HCT116 (cell line): ENCODE data around the gene MCM8. TPM values are rescaled to one million over a fixed set of nuclear protein-coding genes. Genes with fewer than 3 reads are reported as not detected.

ENCODE experiments used
- ATAC-seq: fragments of 200-7000 bp; cut with Tn5 transposase; 2 replicates; pipeline ENCODE4 v1.9.1; 2020; ENCODE audit warnings: mild to moderate bottlenecking, moderate library complexity
- BruUV-seq: library from RNA; stranded (reverse); fragments of 400-500 nt; replicated peaks from 2 replicates; lab custom pipeline; 2021; lab: Mats Ljungman, UMichigan
- CTCF ChIA-PET: fragments of 300-600 bp; sonication (Branson Sonifier 250); formaldehyde crosslinking; loops from one replicate; lab custom pipeline; 2021; ENCODE audit warnings: antibody characterized with exemption; lab: Charles Lee
- POLR2A ChIA-PET: fragments of 300-600, 350-600 bp; sonication (Branson Sonifier 250); formaldehyde crosslinking; loops from one replicate; lab custom pipeline; 2021; ENCODE audit warnings: antibody characterized with exemption; lab: Charles Lee
- RAD21 ChIA-PET, 2 experiments: fragments of 300-600 bp; sonication (Branson Sonifier 250); formaldehyde crosslinking; loops; one replicate each; lab custom pipeline; 2023; ENCODE audit warnings: low total read pairs in 2 of 2; ENCODE audit not compliant: uncharacterized antibody in 2 of 2, unreplicated experiment in 2 of 2, low non-redundant PET in 1 of 2; lab: Charles Lee
- DNase-seq: peaks from one replicate; pipeline ENCODE4 v3.0.0-alpha.2; 2010; ENCODE audit warnings: low read depth, low spot score
- H2AFZ ChIP-seq: fragments of 200-600 bp; shearing (Covaris generic), sonication (generic); 2 replicates; pipeline ENCODE4 v1.6.1; 2017; ENCODE audit warnings: low read depth, mixed run types, mixed read lengths, antibody characterized with exemption, low read length; ENCODE audit not compliant: poor library complexity, severe bottlenecking
- H3K27ac ChIP-seq: 2 replicates; pipeline ENCODE4 v1.5.1; 2012; ENCODE audit warnings: low read depth, low read length
- H3K27me3 ChIP-seq: fragments of 200-600 bp; sonication (generic); 2 replicates; pipeline ENCODE4 v1.6.1; 2016; ENCODE audit warnings: mixed run types, low read length, mixed read lengths; ENCODE audit not compliant: insufficient read depth
- H3K36me3 ChIP-seq, 2 experiments: fragments of 200-500 bp in 1 of 2; fragments of 200-600 bp in 1 of 2; sonication (Bioruptor generic) in 1 of 2; sonication (generic) in 1 of 2; 2 replicates each; pipeline versions ENCODE4 v1.5.1 to v1.6.1; 2014 to 2016; ENCODE audit warnings: low read length in 2 of 2, inconsistent platforms in 1 of 2, mixed read lengths in 1 of 2, mixed run types in 1 of 2; ENCODE audit not compliant: insufficient read depth in 2 of 2, control insufficient read depth in 1 of 2
- H3K4me1 ChIP-seq, 2 experiments: fragments of 200-600 bp in 1 of 2; sonication (generic) in 1 of 2; 2 replicates each; pipeline versions ENCODE4 v1.5.1 to v1.6.1; 2012 to 2017; ENCODE audit warnings: low read length in 2 of 2, inconsistent platforms in 1 of 2, mild to moderate bottlenecking in 1 of 2, mixed read lengths in 1 of 2, mixed run types in 1 of 2, moderate library complexity in 1 of 2; ENCODE audit not compliant: insufficient read depth in 2 of 2, control insufficient read depth in 1 of 2
- H3K4me2 ChIP-seq: fragments of 200-600 bp; sonication (generic); 2 replicates; pipeline ENCODE4 v1.6.1; 2017; ENCODE audit warnings: mixed run types, low read length, mixed read lengths
- H3K4me3 ChIP-seq, 2 experiments: fragments of 200-600 bp in 1 of 2; sonication (generic) in 1 of 2; replicated peaks in 1 of 2; 2 replicates each; pipeline ENCODE4 v1.5.1; 2011 to 2016; ENCODE audit warnings: low read length in 2 of 2, control low read depth in 1 of 2, low read depth in 1 of 2, mild to moderate bottlenecking in 1 of 2, mixed read lengths in 1 of 2, mixed run types in 1 of 2
- H3K79me2 ChIP-seq: fragments of 200-600 bp; sonication (generic); 2 replicates; pipeline ENCODE4 v1.6.1; 2017; ENCODE audit warnings: mild to moderate bottlenecking, mixed run types, low read length, moderate library complexity, mixed read lengths; ENCODE audit not compliant: insufficient read depth
- H3K9ac ChIP-seq: fragments of 200-600 bp; sonication (generic); 2 replicates; pipeline ENCODE4 v1.6.1; 2016; ENCODE audit warnings: low read length, mixed read lengths
- H3K9me2 ChIP-seq: fragments of 200-600 bp; sonication (generic), shearing (Covaris generic); 2 replicates; pipeline ENCODE4 v1.6.1; 2017; ENCODE audit warnings: mixed run types, mild to moderate bottlenecking, moderate library complexity; ENCODE audit not compliant: insufficient read depth
- H3K9me3 ChIP-seq, 2 experiments: fragments of 200-500 bp in 1 of 2; fragments of 200-600 bp in 1 of 2; sonication (Bioruptor generic) in 1 of 2; sonication (generic) in 1 of 2; 2 replicates each; pipeline ENCODE4 v1.6.1; 2014 to 2017; ENCODE audit warnings: low read length in 2 of 2, mixed read lengths in 2 of 2, inconsistent platforms in 1 of 2, low read depth in 1 of 2, mild to moderate bottlenecking in 1 of 2, mixed run types in 1 of 2, moderate library complexity in 1 of 2; ENCODE audit not compliant: control insufficient read depth in 1 of 2, insufficient read depth in 1 of 2
- H4K20me1 ChIP-seq: fragments of 200-600 bp; sonication (generic), shearing (Covaris generic); 2 replicates; pipeline ENCODE4 v1.6.1; 2017; ENCODE audit warnings: mixed run types, mild to moderate bottlenecking, moderate library complexity; ENCODE audit not compliant: insufficient read depth
- CEBPB ChIP-seq: IDR thresholded peaks from 2 replicates; pipeline ENCODE4 v1.6.1; 2012; ENCODE audit warnings: low read depth
- EGR1 ChIP-seq: IDR thresholded peaks from 2 replicates; pipeline ENCODE4 v1.6.1; 2012; ENCODE audit warnings: low read depth
- FOSL1 ChIP-seq: IDR thresholded peaks from 2 replicates; pipeline ENCODE4 v1.6.1; 2012; ENCODE audit warnings: low read depth
- JUND ChIP-seq: IDR thresholded peaks from 2 replicates; pipeline ENCODE4 v1.6.1; 2012
- MAX ChIP-seq: IDR thresholded peaks from 2 replicates; pipeline ENCODE4 v1.6.1; 2012
- REST ChIP-seq: IDR thresholded peaks from 2 replicates; pipeline ENCODE4 v1.6.1; 2012; ENCODE audit warnings: low read depth
- SP1 ChIP-seq: IDR thresholded peaks from 2 replicates; pipeline ENCODE4 v1.6.1; 2012; ENCODE audit warnings: low read depth
- YY1 ChIP-seq: IDR thresholded peaks from 2 replicates; pipeline ENCODE4 v1.6.1; 2011; ENCODE audit warnings: low read length, low read depth, moderate library complexity, mild to moderate bottlenecking; ENCODE audit not compliant: insufficient replicate concordance; ENCODE audit errors: extremely low read depth
- ZNF274 ChIP-seq: fragments of 200-500 bp; sonication (Bioruptor generic); IDR thresholded peaks from 2 replicates; pipeline ENCODE4 v1.6.1; 2014; ENCODE audit warnings: mild to moderate bottlenecking, low read depth, low read length, inconsistent platforms
- intact Hi-C: fragments of 100-400 bp; cut with micrococcal nuclease; formaldehyde crosslinking; loops from 2 replicates; pipeline ENCODE4 v1.10.0; 2022
- total RNA-seq: library from RNA; stranded (reverse); gene quantifications from one replicate; pipeline ENCODE4 v1.2.1, GENCODE V29; 2021; ENCODE audit not compliant: unreplicated experiment

MCM8 gene
- total RNA-seq, 1 experiment from 2014 or later: 21.9 TPM

- Histone ChIP-seq H3K27me3 (no peaks in the 10 kb centered on the region), H3K4me2 (no peak overlapping the region), H3K9me3 (no peaks in the 10 kb centered on the region), H2AFZ (no peak overlapping the region), H3K79me2 (peaks cover 5% of the 10 kb centered on the region; the same call in 1 of the 2 replicates), H3K9me2 (no peaks in the 10 kb centered on the region), H3K4me1 (no peaks in the 10 kb centered on the region), H3K9ac (no peak overlapping the region), H4K20me1 (no peaks in the 10 kb centered on the region), H3K4me3 (no peak overlapping the region), H3K27ac (no peak overlapping the region), H3K36me3 (peaks cover 13 to 40% of the 10 kb centered on the region in 2 experiments; a peak in 3 of 4 replicates)
- ChIA-PET POLR2A (no interaction called here), CTCF (no interaction called here), RAD21 (no interaction called here)
- DNase-seq: no peak
- ATAC-seq: no peak
- no peak for TF ChIP-seq FOSL1
- TF ChIP-seq MAX: no peak
- TF ChIP-seq CEBPB: no peak
- TF ChIP-seq SP1: no peak
- TF ChIP-seq JUND: no peak
- no peak for TF ChIP-seq YY1
- no peak for TF ChIP-seq REST
- TF ChIP-seq ZNF274: no peak
- TF ChIP-seq EGR1: no peak
- intact Hi-C loops: no loop called here
- no TSS peak for BruUV-seq
Measured at GRCh38 chr20:5977223-5977622, 26.8 kb downstream of the MCM8 start.
